GM10266 (cell line): Measurements from ENCODE around the gene POLE4.

Source experiments
- DNase-seq: peaks from one replicate; pipeline ENCODE4 v3.0.0; 2012; ENCODE audit errors: extremely low spot score
- TF ChIP-seq, protein P1 (sequence below): IDR thresholded peaks from 2 replicates; pipeline ENCODE4 v1.5.1; 2012; ENCODE audit warnings: mild to moderate bottlenecking, low read depth; ENCODE audit not compliant: control insufficient read depth, insufficient read depth; ENCODE audit errors: missing control alignments

Gene POLE4

DNA sequence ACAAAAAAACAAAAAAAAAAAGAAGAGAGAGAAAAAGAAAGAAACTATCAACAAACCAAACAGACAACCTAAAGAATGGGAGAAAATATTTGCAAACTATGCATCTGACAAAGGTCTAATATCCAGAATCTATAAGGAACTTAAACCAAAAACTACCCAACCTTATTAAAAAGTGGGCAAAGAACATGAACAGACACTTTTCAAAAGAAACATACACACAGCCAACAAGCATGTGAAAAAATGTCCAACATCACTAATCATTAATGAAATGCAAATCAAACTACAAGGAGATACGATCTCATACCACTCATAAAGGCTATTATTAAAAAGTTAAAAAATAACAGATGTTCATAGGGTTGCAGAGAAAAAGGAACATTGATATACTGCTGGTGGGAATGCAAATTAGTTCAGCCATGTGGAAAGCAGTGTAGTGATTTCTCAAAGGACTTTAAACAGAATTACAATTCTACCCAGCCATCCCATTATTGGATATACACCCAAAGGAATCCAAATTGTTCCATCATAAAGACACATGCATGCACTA is 7.2 kb upstream of the POLE4 start:
- TF ChIP-seq, protein P1, sequence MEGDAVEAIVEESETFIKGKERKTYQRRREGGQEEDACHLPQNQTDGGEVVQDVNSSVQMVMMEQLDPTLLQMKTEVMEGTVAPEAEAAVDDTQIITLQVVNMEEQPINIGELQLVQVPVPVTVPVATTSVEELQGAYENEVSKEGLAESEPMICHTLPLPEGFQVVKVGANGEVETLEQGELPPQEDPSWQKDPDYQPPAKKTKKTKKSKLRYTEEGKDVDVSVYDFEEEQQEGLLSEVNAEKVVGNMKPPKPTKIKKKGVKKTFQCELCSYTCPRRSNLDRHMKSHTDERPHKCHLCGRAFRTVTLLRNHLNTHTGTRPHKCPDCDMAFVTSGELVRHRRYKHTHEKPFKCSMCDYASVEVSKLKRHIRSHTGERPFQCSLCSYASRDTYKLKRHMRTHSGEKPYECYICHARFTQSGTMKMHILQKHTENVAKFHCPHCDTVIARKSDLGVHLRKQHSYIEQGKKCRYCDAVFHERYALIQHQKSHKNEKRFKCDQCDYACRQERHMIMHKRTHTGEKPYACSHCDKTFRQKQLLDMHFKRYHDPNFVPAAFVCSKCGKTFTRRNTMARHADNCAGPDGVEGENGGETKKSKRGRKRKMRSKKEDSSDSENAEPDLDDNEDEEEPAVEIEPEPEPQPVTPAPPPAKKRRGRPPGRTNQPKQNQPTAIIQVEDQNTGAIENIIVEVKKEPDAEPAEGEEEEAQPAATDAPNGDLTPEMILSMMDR, result no peak
- no peak for DNase-seq

DNA sequence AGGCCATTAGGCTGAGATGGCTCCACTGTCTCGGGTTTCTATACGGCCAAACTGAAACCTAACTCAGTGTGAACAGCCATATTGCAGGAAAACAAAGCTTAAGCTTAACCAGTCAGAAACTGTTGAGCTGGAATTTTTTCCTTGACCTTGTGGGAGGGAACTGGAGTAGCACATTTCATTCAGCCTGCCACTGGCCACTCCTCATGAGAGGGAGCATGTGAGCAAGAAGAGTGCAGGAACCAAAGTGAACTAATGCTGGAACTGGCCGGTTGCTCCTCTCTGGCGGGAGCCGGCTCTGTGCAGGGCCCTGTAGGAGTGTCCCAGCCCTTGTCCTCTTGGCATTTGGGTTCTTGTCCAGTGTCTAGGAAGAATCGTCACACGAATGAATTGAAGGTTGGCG is 5.9 kb upstream of the POLE4 start:
- no peak for DNase-seq
- TF ChIP-seq, protein P1, result no peak

DNA sequence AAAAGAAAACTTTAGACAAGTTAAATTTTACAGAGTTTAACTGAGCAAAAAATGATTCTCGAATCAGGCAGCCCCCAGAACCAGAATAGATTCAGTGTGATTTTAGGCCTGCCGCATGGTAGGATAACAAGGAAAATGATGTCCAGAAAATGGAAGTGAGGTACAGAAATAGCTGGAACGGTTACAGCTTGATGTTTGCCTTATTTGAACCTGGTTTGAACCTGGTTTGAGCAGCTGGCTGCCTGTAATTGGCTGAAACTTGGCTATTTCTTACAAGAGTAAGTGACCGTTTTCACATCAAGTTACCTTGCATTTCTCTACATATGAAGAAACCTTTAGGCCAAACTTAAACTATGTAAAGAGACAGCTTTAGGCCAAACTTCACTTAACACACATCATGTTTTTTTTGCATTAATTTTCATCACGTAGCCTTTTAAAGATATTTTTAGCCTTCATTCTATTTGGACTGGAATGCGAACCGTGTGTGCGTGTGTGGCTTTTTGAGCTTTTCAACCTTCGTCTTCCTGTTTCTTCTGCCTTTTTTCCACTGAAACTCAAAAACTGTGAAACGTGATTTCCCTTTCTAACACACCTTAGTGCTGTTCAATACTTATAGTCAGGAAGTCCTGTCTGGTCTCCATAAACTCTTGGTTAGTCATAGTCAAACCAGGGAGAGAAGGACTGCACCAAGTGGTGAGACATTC is 4.5 kb upstream of the POLE4 start:
- DNase-seq, result no peak
- TF ChIP-seq, protein P1, result no peak

DNA sequence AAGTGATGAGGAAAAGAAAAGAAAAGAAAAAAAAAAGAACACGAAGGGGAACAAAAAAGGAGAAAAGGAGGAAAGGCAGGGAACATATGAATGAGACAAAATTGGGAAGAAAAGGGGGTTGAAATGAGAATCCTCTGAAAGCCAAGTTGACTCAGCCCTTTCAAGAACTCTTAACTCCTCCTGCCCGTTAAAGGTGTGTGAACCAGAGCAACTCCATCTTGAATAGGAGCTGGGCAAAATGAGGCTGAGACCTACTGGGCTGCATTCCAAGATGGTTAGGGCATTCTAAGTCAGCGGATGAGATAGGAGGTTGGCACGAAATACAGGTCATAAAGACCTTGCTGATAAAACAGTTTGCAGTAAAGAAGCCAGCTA is 4.0 kb upstream of the POLE4 start:
- TF ChIP-seq, protein P1, result no peak

DNA sequence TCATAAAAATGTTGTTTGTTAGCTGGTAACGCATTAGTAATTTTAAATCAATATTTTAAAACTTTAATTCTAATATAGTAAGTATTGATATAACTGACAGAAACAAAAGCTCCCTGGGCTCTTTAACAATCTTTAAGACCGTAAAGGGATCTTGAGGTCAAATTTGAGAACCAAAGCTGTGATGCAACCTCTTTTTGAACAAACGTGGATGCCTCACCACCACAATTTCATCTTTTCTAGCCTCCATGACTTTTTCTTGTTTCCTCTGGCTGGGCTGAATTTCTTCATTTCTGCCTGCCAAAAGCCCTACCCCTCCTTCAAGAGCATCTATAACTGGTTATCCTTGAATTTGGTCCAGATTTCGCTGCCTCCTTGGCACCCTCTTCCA is 563 bp upstream of the POLE4 start:
- no peak for DNase-seq
- TF ChIP-seq, protein P1, result no peak

More for the DNA sequence above, 4.0 kb upstream of the POLE4 start:
- DNase-seq, result no peak

DNA sequence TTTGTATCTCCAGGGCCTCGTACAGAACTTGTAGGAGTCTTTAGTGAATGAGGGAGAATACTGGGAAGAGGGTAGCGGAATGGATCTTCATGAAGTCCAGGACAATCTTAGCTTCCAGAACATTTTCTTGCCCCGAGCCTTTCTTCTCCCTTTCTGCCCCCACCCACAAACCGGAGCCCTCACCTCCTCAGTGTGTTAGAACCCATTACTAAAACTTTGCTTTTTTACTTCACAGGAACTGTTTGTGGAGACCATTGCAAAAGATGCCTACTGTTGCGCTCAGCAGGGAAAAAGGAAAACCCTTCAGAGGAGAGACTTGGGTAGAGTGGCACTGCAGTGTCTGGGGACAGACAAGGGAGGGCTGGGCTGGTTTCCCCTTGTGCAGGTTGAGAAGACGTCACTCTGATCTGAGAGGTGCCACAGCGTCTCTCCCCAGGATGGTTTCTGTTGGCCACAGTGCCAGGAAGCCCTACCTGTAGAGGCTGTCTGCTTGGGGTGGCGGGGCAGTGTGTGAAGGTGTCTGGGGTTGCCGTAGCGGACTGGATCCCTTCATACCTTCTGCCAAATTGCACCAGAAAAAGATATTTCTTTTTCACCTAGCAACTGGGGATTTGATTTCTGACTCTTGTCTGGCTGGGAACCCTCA is 786 bp downstream of the POLE4 start:
- DNase-seq, result no peak
- TF ChIP-seq, protein P1, result no peak

DNA sequence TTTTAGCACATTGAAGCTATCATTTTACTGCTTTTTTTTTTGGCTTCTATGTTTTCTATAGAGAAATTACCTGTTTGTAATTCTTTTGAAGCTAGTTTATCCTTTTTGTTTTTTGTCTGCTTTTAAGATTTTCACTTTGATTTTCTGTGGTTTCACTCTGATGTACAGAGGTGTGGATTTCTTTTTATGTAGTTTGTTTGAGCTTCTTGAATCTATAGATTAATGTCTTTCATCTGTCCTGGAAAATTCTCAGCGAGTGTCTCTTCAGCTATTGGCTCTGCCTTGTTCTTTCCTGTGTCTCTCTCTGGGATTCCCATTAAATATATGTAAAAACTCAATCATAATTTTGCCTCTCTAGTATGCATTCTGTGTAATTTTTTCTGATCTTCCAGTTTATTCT is 8.4 kb downstream of the POLE4 start:
- TF ChIP-seq, protein P1, result no peak
- no peak for DNase-seq
